A673 (cell line): ENCODE results near the gene UBAP1L. TPM values are rescaled to one million over a fixed set of nuclear protein-coding genes. Genes with fewer than 3 reads are reported as not detected.

ENCODE experiments used
- BruUV-seq: library from RNA; stranded (reverse); fragments of 400-500 nt; replicated peaks from 2 replicates; lab custom pipeline; 2021; lab: Mats Ljungman, UMichigan
- CTCF ChIA-PET: fragments of 300-600 bp; sonication (Branson Sonifier 250); formaldehyde crosslinking; loops from one replicate; lab custom pipeline; 2022; ENCODE audit warnings: antibody characterized with exemption; lab: Charles Lee
- POLR2A ChIA-PET: fragments of 300-600 bp; sonication (Branson Sonifier 250); formaldehyde crosslinking; loops from one replicate; lab custom pipeline; 2022; ENCODE audit warnings: antibody characterized with exemption; ENCODE audit not compliant: low non-redundant PET; lab: Charles Lee
- DNase-seq: peaks from one replicate; pipeline ENCODE4 v3.0.0-alpha.2; 2015; ENCODE audit warnings: low spot score
- H3K27ac ChIP-seq: fragments of 200-600 bp; sonication (generic); 2 replicates; pipeline ENCODE4 v1.5.1; 2016; ENCODE audit warnings: mixed run types, low read depth, mild to moderate bottlenecking, mixed read lengths, antibody characterized with exemption, low read length; ENCODE audit not compliant: poor library complexity, severe bottlenecking
- H3K27me3 ChIP-seq: fragments of 200-600 bp; sonication (generic); replicated peaks from 2 replicates; pipeline ENCODE4 v1.6.1; 2017; ENCODE audit warnings: mixed run types, low read depth, mild to moderate bottlenecking, mixed read lengths, antibody characterized with exemption, low read length; ENCODE audit not compliant: insufficient read depth, poor library complexity
- H3K36me3 ChIP-seq: fragments of 200-600 bp; sonication (generic); 2 replicates; pipeline ENCODE4 v1.6.1; 2016; ENCODE audit warnings: mixed run types, mild to moderate bottlenecking, mixed read lengths, antibody characterized with exemption, low read length; ENCODE audit not compliant: insufficient read depth, poor library complexity, severe bottlenecking
- H3K4me1 ChIP-seq: fragments of 200-600 bp; sonication (generic); 2 replicates; pipeline ENCODE4 v1.6.1; 2017; ENCODE audit warnings: mixed run types, mild to moderate bottlenecking, mixed read lengths, antibody characterized with exemption, low read length; ENCODE audit not compliant: insufficient read depth, poor library complexity, severe bottlenecking
- H3K4me3 ChIP-seq: fragments of 200-600 bp; sonication (generic); 2 replicates; pipeline ENCODE4 v1.5.1; 2016; ENCODE audit warnings: low read depth, mixed run types, mild to moderate bottlenecking, mixed read lengths, low read length; ENCODE audit not compliant: poor library complexity, severe bottlenecking
- H3K9me3 ChIP-seq: fragments of 200-600 bp; sonication (generic); 2 replicates; pipeline ENCODE4 v1.6.1; 2016; ENCODE audit warnings: mixed run types, low read depth, mild to moderate bottlenecking, mixed read lengths, antibody characterized with exemption, low read length; ENCODE audit not compliant: poor library complexity, severe bottlenecking
- EZH2 ChIP-seq: fragments of 200-600 bp; sonication (generic); IDR thresholded peaks from 2 replicates; pipeline ENCODE4 v1.6.1; 2017; ENCODE audit warnings: borderline replicate concordance, low read depth, mild to moderate bottlenecking, mixed read lengths, antibody characterized with exemption, low read length; ENCODE audit not compliant: poor library complexity, severe bottlenecking
- intact Hi-C: fragments of 100-400 bp; cut with micrococcal nuclease; formaldehyde crosslinking; loops from one replicate; pipeline ENCODE4 v1.10.0; 2022; ENCODE audit not compliant: unreplicated experiment
- total RNA-seq: library from RNA; stranded (reverse); gene quantifications from 2 replicates; pipeline ENCODE4 v1.2.3, GENCODE V29; 2021
- TF ChIP-seq, protein P1 (sequence below): fragments of 300-800, 200-600 bp; sonication (generic); conservative IDR thresholded peaks from 2 replicates; pipeline ENCODE4 v1.5.1; 2017; ENCODE audit warnings: low read depth, mild to moderate bottlenecking, antibody characterized with exemption, low read length, moderate library complexity, mixed read lengths

Gene UBAP1L
- total RNA-seq, 1 experiment from 2014 or later: 3.9 TPM

DNA sequence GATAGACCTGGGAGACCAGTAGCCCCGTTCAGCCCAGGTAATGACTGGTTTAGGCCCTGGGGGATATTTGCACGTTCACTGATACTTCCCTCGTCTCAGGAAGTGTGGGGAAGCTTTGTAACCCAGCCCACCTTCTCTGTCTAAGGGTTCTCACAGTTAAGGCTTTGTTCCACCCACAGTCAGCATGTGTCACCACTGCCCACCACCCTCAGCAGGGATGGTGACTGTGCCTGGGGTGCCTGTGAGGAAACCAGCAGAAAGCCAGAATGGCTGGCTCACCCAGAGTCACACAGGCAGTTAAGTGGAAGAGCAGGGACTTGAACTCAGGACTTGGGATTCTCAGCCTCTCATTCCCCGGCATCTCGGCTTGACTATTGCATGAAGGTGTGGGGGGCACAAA lies 33.2 kb downstream of the UBAP1L start:
- DNase-seq: no peak
- H3K27me3 ChIP-seq: no peaks in the 10 kb centered on the region
- BruUV-seq: no TSS peak
- no peaks in the 10 kb centered on the region for H3K4me1 ChIP-seq
- TF ChIP-seq, protein P1, sequence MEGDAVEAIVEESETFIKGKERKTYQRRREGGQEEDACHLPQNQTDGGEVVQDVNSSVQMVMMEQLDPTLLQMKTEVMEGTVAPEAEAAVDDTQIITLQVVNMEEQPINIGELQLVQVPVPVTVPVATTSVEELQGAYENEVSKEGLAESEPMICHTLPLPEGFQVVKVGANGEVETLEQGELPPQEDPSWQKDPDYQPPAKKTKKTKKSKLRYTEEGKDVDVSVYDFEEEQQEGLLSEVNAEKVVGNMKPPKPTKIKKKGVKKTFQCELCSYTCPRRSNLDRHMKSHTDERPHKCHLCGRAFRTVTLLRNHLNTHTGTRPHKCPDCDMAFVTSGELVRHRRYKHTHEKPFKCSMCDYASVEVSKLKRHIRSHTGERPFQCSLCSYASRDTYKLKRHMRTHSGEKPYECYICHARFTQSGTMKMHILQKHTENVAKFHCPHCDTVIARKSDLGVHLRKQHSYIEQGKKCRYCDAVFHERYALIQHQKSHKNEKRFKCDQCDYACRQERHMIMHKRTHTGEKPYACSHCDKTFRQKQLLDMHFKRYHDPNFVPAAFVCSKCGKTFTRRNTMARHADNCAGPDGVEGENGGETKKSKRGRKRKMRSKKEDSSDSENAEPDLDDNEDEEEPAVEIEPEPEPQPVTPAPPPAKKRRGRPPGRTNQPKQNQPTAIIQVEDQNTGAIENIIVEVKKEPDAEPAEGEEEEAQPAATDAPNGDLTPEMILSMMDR: no peak
- TF ChIP-seq EZH2: no peak
- intact Hi-C loops: no loop called here
- H3K36me3 ChIP-seq: no peaks in the 10 kb centered on the region
- POLR2A ChIA-PET: no interaction called here
- CTCF ChIA-PET: no interaction called here
- H3K27ac ChIP-seq: no peak overlapping the region
- no peaks in the 10 kb centered on the region for H3K9me3 ChIP-seq
- no peak overlapping the region for H3K4me3 ChIP-seq

DNA sequence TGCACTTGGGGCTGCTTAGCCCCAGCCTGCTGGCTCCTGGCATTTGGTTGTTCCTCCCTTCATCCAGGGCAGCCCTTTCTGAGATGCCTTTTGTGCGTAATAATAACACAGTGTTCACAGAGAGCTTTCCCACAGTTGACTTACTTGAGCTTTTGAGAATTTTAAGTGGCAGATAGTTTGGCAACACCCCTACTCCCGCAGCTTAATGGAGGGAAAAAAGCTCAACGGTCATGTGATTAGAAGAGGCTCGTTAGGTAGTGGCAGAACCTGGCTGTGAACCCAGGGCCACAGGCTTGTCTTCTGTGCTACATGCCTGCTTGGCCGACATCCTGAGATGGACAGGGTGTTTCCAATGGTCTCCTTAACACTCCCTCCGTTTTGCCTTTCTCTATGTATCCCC lies 33.7 kb downstream of the UBAP1L start:
- no peaks in the 10 kb centered on the region for H3K4me1 ChIP-seq
- H3K36me3 ChIP-seq: no peaks in the 10 kb centered on the region
- H3K27ac ChIP-seq: no peak overlapping the region
- H3K9me3 ChIP-seq: no peaks in the 10 kb centered on the region
- H3K4me3 ChIP-seq: no peak overlapping the region
- ChIA-PET CTCF (no interaction called here), POLR2A (no interaction called here)
- no TSS peak for BruUV-seq
- no peak for DNase-seq
- intact Hi-C loops: no loop called here
- H3K27me3 ChIP-seq: no peaks in the 10 kb centered on the region
- TF ChIP-seq EZH2: no peak
- TF ChIP-seq, protein P1: no peak

DNA sequence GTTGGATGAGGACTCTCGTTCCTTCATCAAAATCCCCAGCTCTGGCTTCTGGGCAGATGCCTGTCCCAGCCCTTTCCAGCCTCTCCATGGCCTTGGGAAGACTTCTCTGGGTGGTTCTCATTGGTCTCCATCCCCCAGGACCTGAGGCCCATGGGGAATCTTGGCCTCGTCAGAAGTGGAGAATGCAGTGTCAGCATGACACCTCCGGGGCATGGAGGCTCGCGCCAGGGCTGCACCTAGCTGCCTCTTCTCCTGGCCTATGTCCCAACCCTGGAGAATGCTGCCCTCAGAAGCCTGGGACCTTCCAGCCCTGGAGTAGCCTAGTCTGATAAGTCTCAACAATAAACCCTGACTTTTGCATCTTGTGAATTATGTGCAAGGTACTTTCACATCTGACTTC lies 35.4 kb downstream of the UBAP1L start:
- no peaks in the 10 kb centered on the region for H3K9me3 ChIP-seq
- H3K27ac ChIP-seq: no peak overlapping the region
- ChIA-PET CTCF (interaction anchor here (1.4 kb wide), 1 partner anchor 11 kb away, joined by 4 read pairs; no protein-coding TSS in a partner anchor), POLR2A (no interaction called here)
- no peak for DNase-seq
- H3K36me3 ChIP-seq: no peaks in the 10 kb centered on the region
- TF ChIP-seq, protein P1: no peak
- no peak for TF ChIP-seq EZH2
- H3K4me3 ChIP-seq: no peak overlapping the region
- no peaks in the 10 kb centered on the region for H3K4me1 ChIP-seq
- no peaks in the 10 kb centered on the region for H3K27me3 ChIP-seq
- BruUV-seq: no TSS peak
- intact Hi-C loops: no loop called here
